Hematopoietic multipotent progenitor cell treated with erythropoietin and hydrocortisone succinate and interleukin-3 and kit ligand, for 4 days (in vitro differentiated cells): ENCODE measurements around the gene CCR5AS.

Experiments
- DNase-seq: peaks from one replicate; pipeline ENCODE4 v3.0.0-alpha.2; 2015

The CCR5AS gene

DNA sequence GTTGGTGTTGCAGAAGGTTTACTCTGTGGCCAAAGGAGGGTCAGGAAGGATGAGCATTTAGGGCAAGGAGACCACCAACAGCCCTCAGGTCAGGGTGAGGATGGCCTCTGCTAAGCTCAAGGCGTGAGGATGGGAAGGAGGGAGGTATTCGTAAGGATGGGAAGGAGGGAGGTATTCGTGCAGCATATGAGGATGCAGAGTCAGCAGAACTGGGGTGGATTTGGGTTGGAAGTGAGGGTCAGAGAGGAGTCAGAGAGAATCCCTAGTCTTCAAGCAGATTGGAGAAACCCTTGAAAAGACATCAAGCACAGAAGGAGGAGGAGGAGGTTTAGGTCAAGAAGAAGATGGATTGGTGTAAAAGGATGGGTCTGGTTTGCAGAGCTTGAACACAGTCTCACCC lies 32.1 kb downstream of the CCR5AS start:
- no peak for DNase-seq

DNA sequence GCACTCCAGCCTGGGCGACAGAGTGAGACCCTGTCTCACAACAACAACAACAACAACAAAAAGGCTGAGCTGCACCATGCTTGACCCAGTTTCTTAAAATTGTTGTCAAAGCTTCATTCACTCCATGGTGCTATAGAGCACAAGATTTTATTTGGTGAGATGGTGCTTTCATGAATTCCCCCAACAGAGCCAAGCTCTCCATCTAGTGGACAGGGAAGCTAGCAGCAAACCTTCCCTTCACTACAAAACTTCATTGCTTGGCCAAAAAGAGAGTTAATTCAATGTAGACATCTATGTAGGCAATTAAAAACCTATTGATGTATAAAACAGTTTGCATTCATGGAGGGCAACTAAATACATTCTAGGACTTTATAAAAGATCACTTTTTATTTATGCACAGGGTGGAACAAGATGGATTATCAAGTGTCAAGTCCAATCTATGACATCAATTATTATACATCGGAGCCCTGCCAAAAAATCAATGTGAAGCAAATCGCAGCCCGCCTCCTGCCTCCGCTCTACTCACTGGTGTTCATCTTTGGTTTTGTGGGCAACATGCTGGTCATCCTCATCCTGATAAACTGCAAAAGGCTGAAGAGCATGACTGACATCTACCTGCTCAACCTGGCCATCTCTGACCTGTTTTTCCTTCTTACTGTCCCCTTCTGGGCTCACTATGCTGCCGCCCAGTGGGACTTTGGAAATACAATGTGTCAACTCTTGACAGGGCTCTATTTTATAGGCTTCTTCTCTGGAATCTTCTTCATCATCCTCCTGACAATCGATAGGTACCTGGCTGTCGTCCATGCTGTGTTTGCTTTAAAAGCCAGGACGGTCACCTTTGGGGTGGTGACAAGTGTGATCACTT lies 34.1 kb downstream of the CCR5AS start:
- DNase-seq = peak; percentile 83

- DNase-seq = no peak
Measured at GRCh38 chr3:46371519-46372340, 35.1 kb downstream of the CCR5AS start.

- peak; percentile 66 for DNase-seq
Measured at GRCh38 chr3:46370839-46371518, 35.9 kb downstream of the CCR5AS start, which contains the start of gene CCR5. CCR5 (plus strand) TSS chr3:46370946; CDS start chr3:46372903, 1,957 bp downstream.

DNA sequence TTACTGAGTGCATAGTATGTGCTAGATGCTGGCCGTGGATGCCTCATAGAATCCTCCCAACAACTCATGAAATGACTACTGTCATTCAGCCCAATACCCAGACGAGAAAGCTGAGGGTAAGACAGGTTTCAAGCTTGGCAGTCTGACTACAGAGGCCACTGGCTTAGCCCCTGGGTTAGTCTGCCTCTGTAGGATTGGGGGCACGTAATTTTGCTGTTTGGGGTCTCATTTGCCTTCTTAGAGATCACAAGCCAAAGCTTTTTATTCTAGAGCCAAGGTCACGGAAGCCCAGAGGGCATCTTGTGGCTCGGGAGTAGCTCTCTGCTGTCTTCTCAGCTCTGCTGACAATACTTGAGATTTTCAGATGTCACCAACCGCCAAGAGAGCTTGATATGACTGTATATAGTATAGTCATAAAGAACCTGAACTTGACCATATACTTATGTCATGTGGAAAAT lies 37.2 kb downstream of the CCR5AS start:
- DNase-seq = no peak

DNA sequence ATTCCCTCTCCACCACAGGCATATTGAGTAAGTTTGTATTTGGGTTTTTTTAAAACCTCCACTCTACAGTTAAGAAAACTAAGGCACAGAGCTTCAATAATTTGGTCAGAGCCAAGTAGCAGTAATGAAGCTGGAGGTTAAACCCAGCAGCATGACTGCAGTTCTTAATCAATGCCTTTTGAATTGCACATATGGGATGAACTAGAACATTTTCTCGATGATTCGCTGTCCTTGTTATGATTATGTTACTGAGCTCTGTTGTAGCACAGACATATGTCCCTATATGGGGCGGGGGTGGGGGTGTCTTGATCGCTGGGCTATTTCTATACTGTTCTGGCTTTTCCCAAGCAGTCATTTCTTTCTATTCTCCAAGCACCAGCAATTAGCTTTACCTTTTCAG lies 37.7 kb downstream of the CCR5AS start:
- no peak for DNase-seq

- DNase-seq = peak; percentile 92
Measured at GRCh38 chr3:46368569-46368968, 38.3 kb downstream of the CCR5AS start.

- DNase-seq = no peak
Measured at GRCh38 chr3:46367811-46368210, 39.1 kb downstream of the CCR5AS start.

DNA sequence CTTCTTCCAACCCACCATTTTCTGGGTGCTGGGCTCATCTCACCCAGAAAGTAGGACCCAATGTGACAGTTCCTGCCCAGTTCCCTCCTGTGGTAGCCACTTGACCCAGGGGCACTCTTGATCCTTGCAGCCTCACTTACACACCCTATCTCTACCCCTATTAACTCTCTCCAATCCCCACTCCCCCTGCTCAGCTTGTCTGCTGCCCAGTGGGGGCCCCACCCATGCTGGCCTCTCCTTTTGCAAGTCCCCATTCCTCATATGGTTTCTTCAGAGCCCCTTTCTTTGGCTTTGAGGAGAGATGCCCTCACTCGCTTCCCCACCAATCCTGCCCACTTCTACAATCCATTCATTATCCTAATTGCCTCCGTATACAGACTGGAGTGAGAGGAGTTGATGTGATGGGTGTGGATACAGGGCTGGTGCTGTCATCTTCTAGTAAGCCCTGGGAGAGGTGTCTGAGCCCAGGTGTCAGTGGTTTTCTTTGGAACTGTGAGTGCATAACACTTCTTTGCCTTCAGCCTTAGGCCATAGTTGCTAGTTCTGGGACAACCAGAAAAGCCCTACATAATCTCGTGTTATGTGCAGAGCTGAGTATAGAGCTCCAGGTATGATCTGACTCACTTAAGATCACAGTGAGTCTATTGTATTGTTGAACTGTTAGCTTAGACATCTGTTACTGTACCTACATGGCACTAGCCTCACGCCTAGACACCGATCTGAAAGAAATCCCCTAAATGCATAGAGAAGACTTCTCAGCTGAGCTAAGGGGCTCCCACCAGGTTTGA lies 40.9 kb downstream of the CCR5AS start:
- DNase-seq = no peak

DNA sequence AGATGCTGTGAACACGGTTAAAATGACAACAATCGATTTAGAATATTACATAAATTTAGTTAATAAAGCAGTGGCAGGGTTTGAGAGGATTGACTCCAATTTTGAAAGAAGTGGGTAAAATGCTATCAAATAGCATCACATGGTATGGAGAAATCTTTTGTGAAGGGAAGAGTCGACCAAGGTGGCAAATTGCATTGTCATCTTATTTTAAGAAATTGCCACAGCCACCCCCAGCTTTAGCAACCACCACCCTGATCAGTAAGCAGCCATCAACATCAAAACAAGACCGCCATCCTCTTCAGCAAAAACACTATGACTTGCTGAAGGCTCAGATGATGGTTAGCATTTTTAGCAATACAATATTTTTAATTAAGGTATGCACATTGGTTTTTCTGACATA lies 41.8 kb downstream of the CCR5AS start:
- peak; percentile 58 for DNase-seq

- DNase-seq = peak; percentile 70
Measured at GRCh38 chr3:46361408-46362283, 45.2 kb downstream of the CCR5AS start.

DNA sequence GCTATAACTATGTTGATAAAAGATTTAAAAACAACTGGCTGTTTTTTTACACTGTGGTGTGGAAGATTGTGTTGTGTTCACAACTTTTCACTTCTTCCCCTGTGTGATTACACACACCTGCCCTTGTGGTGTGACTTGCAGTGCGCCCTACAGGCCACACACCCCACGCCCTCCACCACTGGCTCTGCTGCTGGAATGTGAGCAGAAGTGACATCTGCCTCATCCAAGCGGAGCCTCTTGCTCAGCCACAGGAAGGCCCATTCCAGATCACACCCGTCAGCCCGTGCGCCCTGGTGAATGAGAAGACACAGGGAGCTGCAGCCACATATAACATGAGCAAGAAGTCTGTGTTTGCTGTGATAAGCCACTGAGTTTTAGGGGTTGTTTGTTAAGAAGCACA lies 46.0 kb downstream of the CCR5AS start:
- no peak for DNase-seq

- DNase-seq = no peak
Measured at GRCh38 chr3:46359733-46360493, 47.0 kb downstream of the CCR5AS start.

- no peak for DNase-seq
Measured at GRCh38 chr3:46358466-46358865, 48.4 kb downstream of the CCR5AS start.

DNA sequence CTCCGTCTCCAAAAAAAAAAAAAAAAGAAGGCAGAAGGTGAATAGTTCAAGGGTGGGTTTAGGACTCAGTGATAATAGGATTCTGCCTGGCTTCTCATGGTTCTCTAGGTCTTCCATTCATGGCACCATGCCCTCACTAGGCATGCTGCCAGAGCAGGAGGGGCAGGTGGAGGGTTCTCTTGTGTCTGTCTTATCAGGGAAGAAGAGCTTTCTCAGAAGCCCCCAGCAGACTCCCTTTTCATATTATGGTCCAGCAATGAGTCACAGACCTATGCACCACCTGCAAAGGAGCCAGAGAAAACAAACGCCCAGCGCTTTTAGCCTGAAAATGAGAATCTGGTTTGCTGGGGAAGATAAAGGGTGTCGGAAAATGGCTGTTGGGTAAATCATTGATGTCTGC lies 50.0 kb downstream of the CCR5AS start:
- no peak for DNase-seq

- DNase-seq = no peak
Measured at GRCh38 chr3:46356276-46356675, 50.6 kb downstream of the CCR5AS start.

DNA sequence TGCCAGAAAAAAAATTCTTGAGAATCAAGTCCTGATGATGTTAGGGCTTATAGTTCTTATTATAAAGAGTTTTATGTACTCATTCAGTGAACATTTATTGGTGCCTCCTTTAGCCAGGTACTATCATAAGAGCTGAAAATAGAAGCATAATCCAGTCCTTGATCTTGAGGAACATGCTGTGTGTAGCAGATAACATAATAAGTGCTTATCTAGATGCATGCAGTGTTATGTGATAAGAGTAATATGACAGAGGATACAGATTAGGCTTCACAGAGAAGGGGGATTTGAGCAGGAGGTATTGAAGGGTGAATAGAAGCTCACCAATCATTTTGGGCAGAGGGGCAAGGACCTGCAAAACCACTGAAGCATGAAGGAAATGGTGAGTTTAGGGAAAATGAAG lies 51.9 kb downstream of the CCR5AS start:
- DNase-seq = peak; percentile 50

DNA sequence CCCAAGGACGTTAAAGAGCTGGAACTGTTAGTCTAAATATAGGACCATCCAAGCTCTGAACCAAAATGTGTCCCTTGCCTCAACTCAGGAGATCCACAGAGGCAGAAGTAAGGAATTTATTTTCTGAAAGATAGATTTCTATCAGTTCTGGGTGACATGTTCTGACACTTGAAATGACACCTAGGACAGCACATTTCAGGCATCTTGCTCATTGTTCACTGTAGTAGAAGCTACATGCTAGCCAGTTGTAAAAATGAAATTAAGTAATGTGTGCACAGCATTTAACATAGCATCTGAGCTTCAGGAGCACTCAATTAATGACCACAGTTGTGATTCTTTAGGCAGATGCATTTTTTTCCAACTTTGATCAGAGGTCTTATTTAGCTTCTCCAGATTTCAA lies 52.4 kb downstream of the CCR5AS start:
- no peak for DNase-seq

DNA sequence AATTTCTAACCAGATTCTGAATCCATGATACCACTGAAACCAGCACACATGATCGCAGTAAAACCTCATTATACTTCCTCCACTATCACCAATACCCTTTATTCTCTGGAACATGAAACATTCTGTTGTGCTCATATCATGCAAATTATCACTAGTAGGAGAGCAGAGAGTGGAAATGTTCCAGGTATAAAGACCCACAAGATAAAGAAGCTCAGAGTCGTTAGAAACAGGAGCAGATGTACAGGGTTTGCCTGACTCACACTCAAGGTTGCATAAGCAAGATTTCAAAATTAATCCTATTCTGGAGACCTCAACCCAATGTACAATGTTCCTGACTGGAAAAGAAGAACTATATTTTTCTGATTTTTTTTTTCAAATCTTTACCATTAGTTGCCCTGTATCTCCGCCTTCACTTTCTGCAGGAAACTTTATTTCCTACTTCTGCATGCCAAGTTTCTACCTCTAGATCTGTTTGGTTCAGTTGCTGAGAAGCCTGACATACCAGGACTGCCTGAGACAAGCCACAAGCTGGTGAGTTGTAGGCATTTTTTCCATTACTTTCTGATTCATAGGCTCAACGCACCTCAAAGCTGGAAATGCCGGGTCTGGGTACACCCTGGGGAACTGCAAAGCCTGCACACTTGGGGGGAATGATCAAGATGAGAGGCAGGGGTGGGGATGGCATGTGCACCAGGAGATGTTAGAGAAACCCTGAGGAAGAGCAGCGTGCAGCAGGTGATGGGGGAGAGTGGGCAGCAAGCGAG lies 53.0 kb downstream of the CCR5AS start, which contains the start of gene CCR2:
Gene CCR2, plus strand, starts transcription at position 465 of the 764 bp plus-strand sequence. CDS start 3,417 bp downstream, outside the sequence.
- peak; percentile 63 for DNase-seq

DNA sequence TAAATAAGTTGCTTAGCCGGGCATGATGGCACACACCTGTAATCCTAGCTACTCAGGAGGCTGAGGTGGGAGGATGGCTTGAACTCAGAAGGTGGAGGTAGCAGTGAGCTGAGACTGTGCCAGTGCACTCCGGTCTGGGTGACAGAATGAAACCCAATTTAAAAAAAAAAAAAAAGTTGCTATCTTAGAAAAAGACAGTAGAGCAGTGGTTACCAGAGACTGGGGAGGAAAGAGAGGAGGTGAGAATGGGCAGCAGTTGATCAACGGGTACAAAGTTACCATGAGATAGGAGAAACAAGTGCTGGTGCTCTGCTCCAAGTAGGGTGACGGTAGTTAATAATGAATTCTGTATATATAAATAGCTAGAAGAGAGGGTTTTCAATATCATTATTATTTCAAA lies 53.8 kb downstream of the CCR5AS start:
- DNase-seq = no peak
